ENCODE results near the gene GREB1. TPM values are rescaled to one million over a fixed set of nuclear protein-coding genes. Genes with fewer than 3 reads are reported as not detected.

Gene GREB1
- total RNA-seq, 1 donor from 2014 or later, result 30.8 TPM

DNA sequence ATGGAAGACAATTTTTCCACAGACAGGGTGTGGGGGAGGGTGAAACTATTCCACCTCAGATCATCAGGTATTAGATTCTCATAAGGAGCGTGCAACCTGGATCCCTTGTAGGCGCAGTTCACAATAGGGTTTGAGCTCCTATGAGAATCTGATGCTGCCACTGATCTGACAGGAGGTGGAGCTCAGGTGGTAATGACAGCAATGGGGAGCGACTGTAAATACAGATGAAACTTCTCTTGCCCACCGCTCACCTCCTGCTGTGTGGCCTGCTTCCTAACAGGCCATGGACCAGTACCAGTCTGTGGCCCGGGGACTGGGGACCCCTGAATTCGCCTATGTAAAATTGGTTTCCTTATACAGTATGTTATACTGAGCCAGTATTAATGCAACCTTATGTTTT lies 40.6 kb upstream of the GREB1 start:
- Mint-ChIP-seq H3K27ac (no peak overlapping the region), H3K4me3 (no peak overlapping the region), H3K9me3 (peaks cover 35% of the 10 kb centered on the region), H3K27me3 (ENCODE audit: insufficient read depth, low read depth) (peaks cover 13% of the 10 kb centered on the region), H3K36me3 (peaks cover 43% of the 10 kb centered on the region), H3K4me1 (peaks cover 71% of the 10 kb centered on the region)
- H3K4me2 ChIP-seq, result no peak overlapping the region
- no peak overlapping the region for H3K9ac ChIP-seq
- H3K27ac ChIP-seq, result no peak overlapping the region
- peaks cover 27% of the 10 kb centered on the region for H3F3A ChIP-seq (ENCODE audit: low read depth)
- peaks cover 28% of the 10 kb centered on the region for H3K4me1 ChIP-seq
- TF ChIP-seq EZH2phosphoT487 (IDR thresholded peaks at IDR 0.05) (no peak), CTCF (IDR thresholded peaks at IDR 0.05) (no peak), EZH2 (IDR thresholded peaks at IDR 0.05) (no peak)
- no peak overlapping the region for H2AFZ ChIP-seq (replicated peaks)
- H4K20me1 ChIP-seq (ENCODE audit: low read depth), result peaks cover 81% of the 10 kb centered on the region
- H3K27me3 ChIP-seq, result no peaks in the 10 kb centered on the region
- DNase-seq (ENCODE audit: low spot score), result no peak
- peaks cover 93% of the 10 kb centered on the region for H3K79me2 ChIP-seq (ENCODE audit: low read depth)
- H3K4me3 ChIP-seq, result no peak overlapping the region
- H3K9me3 ChIP-seq (ENCODE audit: low read depth), result no peaks in the 10 kb centered on the region
- peaks cover 3% of the 10 kb centered on the region for H3K36me3 ChIP-seq

DNA sequence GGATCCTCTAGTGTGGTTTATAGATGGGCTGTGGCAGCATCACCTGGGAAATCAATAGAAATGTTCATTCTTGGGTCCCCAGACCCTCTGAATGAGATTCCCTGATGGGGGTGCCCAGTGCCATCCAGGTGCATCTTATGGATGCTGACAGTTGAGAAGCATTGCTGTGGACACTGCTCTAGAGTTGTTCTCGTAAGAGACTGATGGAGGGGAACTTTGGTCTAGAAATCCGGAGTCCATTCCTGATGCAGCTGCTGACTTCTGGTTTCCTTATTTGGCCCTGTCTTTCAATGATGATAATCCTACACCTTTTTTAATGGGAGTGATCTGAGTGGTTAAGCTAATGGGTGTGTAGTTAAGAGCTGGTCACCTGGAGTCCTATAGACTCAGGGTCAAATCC lies 39.5 kb upstream of the GREB1 start:
- Histone ChIP-seq H3K27ac (no peak overlapping the region), H3K9ac (no peak overlapping the region), H3K36me3 (peaks cover 3% of the 10 kb centered on the region), H4K20me1 (ENCODE audit: low read depth) (peaks cover 91% of the 10 kb centered on the region), H3K27me3 (no peaks in the 10 kb centered on the region), H3K9me3 (ENCODE audit: low read depth) (no peaks in the 10 kb centered on the region), H2AFZ (replicated peaks) (no peak overlapping the region), H3K4me2 (no peak overlapping the region), H3F3A (ENCODE audit: low read depth) (peaks cover 36% of the 10 kb centered on the region), H3K79me2 (ENCODE audit: low read depth) (peaks cover 94% of the 10 kb centered on the region), H3K4me1 (peaks cover 38% of the 10 kb centered on the region), H3K4me3 (no peak overlapping the region)
- Mint-ChIP-seq H3K4me1 (peaks cover 82% of the 10 kb centered on the region), H3K27me3 (ENCODE audit: insufficient read depth, low read depth) (peaks cover 13% of the 10 kb centered on the region), H3K4me3 (peak overlapping the region; percentile 65), H3K27ac (peak overlapping the region; percentile 97), H3K36me3 (peaks cover 38% of the 10 kb centered on the region), H3K9me3 (peaks cover 26% of the 10 kb centered on the region)
- TF ChIP-seq CTCF (IDR thresholded peaks at IDR 0.05) (no peak), EZH2 (IDR thresholded peaks at IDR 0.05) (no peak), EZH2phosphoT487 (IDR thresholded peaks at IDR 0.05) (no peak)
- DNase-seq (ENCODE audit: low spot score), result no peak

GRCh38 chr2:11495844-11496681 lies 37.8 kb upstream of the GREB1 start:
- peaks cover 26% of the 10 kb centered on the region for H3K36me3 Mint-ChIP-seq
- Histone ChIP-seq H3K4me2 (peak overlapping the region; percentile 79), H3K9ac (no peak overlapping the region), H3K79me2 (ENCODE audit: low read depth) (peaks cover 94% of the 10 kb centered on the region), H3K4me1 (peaks cover 47% of the 10 kb centered on the region), H3K27me3 (no peaks in the 10 kb centered on the region), H3K36me3 (no peaks in the 10 kb centered on the region), H3K27ac (peak overlapping the region; percentile 65), H2AFZ (replicated peaks) (no peak overlapping the region), H3F3A (ENCODE audit: low read depth) (peaks cover 46% of the 10 kb centered on the region), H3K4me3 (peak overlapping the region; percentile 31), H3K9me3 (ENCODE audit: low read depth) (no peaks in the 10 kb centered on the region), H4K20me1 (ENCODE audit: low read depth) (peaks cover 98% of the 10 kb centered on the region)
- peaks cover 92% of the 10 kb centered on the region for H3K4me1 Mint-ChIP-seq
- H3K27ac Mint-ChIP-seq, result peak overlapping the region; percentile 97
- peaks cover 13% of the 10 kb centered on the region for H3K27me3 Mint-ChIP-seq (ENCODE audit: insufficient read depth, low read depth)
- H3K9me3 Mint-ChIP-seq, result peaks cover 12% of the 10 kb centered on the region
- peak; percentile 76 for DNase-seq (ENCODE audit: low spot score)
- TF ChIP-seq CTCF (IDR thresholded peaks at IDR 0.05) (no peak), EZH2phosphoT487 (IDR thresholded peaks at IDR 0.05) (no peak), EZH2 (IDR thresholded peaks at IDR 0.05) (no peak)
- peak overlapping the region; percentile 81 for H3K4me3 Mint-ChIP-seq
